Right ventricle myocardium inferior (tissue), 1 donor: Measurements from ENCODE around the gene TES. TPM values are rescaled to one million over a fixed set of nuclear protein-coding genes. Genes with fewer than 3 reads are reported as not detected.

Experiments
- ATAC-seq: fragments of 200-7000 bp; cut with Tn5 transposase; one replicate; pipeline ENCODE4 v1.9.1; 2020; ENCODE audit warnings: mild to moderate bottlenecking, moderate library complexity
- DNase-seq: peaks from one replicate; pipeline ENCODE4 v3.0.0; 2021; ENCODE audit errors: missing footprints
- intact Hi-C: fragments of 100-400 bp; cut with DNase I; formaldehyde crosslinking; loops from one replicate; pipeline ENCODE4 v1.11.0; 2022
- total RNA-seq: library from RNA; stranded (reverse); fragmentation: NEBNext Ultra II Directional; extraction: Animal tissue kit (Norgen Biotek cat#: 25700); gene quantifications from one replicate; pipeline ENCODE4 v1.2.1, GENCODE V29; 2021
- donor health status: DM: no; HTN: yes; CAD: no; lungs with severe emphysema.

Gene TES
- total RNA-seq, 1 donor from 2014 or later = 21.2 TPM

DNA sequence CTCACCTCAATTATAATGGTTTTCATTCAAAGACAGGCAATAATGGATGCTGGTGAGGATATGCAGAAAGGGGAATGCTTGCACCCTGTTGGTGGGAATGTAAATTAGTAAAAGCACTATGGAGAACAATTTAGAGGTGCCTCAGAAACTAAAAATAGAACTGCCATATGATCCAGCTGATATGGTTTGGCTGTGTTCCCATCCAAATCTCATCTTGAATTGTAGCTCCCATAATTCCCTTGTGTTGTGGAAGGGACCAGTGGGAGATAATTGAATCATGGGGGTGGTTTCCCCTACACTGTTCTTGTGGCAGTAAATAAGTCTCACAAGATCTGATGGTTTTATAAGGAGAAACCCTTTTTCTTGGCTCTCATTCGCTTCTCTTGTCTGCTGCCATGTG lies 87.7 kb downstream of the TES start:
- intact Hi-C loops = no loop called here
- ATAC-seq = no peak
- no peak for DNase-seq

DNA sequence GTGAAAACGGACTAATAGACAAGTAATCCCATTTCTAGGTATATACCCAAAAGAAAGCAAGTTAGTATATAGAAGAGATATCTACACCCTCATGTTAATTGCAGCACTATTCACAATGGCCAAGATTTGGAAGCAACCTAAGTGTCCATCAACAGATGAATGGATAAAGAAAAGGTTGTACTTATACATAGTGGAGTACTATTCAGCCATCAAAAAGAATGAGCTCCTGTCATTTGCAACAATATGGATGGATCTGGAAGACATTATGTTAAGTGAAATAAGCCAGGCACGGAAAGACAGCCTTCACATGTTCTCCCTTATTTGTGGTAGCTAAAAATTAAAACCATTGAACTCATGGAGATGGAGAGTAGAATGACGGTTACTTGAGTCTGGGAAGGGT lies 88.2 kb downstream of the TES start:
- intact Hi-C loops = no loop called here
- no peak for ATAC-seq

DNA sequence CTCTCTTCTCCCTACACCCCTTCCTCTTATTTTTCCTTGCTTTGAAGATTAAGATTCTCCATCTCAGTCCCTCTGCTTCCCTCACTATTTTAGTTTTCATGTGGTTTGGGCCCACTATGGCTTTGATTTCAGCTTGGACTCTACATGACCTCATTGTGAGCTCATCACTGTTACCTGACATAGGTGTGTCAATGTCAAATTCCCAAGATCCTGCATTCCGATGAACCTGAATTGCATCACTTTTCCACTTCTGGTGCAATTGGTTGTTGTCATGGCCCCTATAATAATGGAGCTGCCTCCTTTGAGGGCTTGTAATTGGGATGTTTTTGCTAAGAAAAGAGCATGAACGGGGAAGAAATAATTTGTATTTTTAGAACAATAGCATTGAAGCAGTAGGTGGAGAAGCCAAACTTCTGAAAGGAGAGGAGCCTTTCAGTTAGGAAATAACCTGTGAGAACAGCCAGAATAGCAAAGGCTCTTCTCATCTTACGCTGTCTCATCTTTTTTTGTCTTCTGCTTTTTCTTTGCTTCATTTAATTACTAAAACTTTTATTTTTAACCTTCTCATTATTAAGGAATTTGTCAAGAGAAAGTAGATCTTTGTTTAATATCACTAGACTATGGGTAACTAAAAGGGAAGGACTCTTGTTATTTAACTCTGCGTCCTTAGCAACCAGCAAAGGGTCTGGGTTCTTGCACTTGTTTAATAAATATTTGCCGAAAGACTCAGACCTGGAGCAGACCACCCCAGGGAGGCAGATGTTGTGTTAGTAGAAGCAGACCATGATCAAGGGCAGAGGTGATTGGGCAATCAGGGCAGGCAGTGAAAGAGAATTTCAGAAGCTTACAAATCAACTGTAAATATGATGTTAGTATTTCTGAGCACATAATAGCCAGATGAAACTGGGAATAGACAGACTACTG lies 95.4 kb downstream of the TES start:
- DNase-seq (no peak), ATAC-seq (no peak)
- intact Hi-C loops = no loop called here

More for the DNA sequence above, 88.2 kb downstream of the TES start:
- no peak for DNase-seq

DNA sequence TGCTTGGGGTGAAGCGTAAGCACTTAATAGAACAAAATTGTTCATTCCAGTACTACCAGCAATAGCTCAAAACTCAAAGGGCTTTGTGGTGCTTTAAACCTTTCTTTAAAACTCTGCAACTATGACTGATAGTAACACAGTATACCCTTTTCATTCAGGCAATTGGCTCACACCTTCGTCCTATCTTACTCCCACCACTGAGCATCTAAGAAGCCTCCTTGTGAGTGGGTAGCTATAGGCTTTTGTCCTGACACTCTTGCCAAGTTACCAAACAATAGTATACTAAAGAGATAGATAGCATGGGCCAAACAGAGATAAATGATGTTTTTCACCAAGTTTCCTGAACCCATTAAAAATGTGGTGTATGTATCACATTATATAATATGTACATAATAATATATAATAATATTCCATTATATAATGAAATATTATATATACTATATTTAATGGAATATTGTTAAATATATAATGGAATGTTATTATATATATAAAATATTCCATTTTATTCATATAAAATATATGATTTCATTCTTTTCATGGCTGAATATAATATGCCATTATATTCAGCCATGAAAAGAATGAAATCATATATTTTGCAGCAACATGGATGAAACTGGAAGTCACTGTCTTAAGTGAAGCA lies 96.2 kb downstream of the TES start:
- intact Hi-C loops = no loop called here

DNA sequence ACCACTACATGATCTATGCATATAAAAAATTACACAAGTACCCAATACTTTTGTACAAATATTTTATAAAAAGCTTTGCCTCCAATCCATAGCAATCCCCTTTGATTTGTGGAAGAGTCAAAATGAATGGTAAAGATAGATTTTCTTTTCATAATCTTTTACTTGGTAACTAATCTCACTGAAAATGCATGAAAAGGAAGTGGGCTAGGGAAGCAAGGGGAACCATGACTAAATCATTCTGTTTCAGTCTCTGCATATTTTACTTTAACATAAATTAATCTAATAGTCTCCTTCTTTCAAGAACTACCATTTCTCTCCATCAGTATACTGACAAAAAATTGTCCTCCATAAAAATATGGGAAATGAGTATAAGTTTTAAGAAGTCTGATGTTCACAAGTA lies 96.9 kb downstream of the TES start:
- intact Hi-C loops = no loop called here
- ATAC-seq = no peak
- DNase-seq = no peak

More for the DNA sequence above, 96.2 kb downstream of the TES start:
- ATAC-seq (no peak), DNase-seq (no peak)

Other genes starting within 250 kb of the TES start
- 1.6 TPM for gene TFEC, start 179.8 kb upstream of the TES start, total RNA-seq